Activated CD8-positive, alpha-beta memory T cell treated with anti-CD3 and anti-CD28 coated beads, Interleukin-2, amount 50 U/mL, for 1 hour (primary cell): ENCODE measurements around the gene STOML1.
"Not testable (repeated sequence)": the region's sequence is repeated elsewhere in the genome, so short reads cannot be mapped to it uniquely, and the experiment has no call there.

Source experiments
- DNase-seq: peaks from one replicate; pipeline ENCODE4 v3.0.0-alpha.2; 2020; ENCODE audit errors: extremely low read depth

The STOML1 gene

GRCh38 chr15:73960472-73961070, 31.5 kb downstream of the STOML1 start:
- DNase-seq = not testable (repeated sequence)

DNA sequence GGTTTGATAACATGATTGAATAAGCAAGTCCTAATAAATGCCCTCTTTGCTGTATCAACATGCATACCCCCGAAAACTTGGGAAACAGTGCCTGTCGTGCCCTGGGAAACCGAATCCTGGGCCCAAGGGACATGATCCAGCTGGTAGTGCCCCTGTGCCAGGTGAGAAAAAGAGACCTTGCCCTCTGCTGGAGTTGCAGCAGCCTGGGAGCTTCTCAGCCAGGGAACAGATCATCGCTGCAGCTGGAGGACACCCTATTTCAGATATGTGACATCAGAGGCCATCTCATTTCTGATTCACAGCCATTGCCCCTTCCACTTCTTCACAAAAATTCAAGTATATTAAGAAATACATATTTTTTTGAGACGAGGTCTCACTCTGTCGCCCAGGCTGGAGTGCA, 32.3 kb downstream of the STOML1 start:
- DNase-seq = no peak

DNA sequence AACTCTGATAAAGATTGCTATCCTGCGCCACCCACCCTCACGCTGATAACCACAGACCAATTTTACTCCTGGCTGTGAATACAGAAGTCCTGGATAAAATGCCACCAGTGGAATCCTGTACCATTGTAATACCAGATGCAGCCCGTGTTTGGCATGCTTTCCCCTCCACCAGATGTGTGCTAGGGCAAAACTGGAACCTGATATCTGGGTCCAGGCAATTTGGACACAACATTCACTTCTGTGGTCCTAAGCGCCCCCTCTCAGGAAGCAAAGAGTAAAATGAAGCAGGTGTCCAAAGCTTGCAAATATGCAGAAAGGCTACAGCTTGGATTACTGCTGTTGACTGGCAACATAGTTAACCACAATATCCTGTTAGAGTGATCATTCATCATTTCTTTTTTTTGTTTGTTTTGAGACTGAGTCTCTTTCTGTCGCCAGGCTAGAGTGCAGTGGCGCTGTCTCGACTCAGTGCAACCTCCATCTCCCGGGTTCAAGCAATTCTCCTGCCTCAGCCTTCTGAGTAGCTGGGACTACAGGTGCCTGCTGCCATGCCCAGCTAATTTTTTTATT, 33.0 kb downstream of the STOML1 start:
- no peak for DNase-seq

DNA sequence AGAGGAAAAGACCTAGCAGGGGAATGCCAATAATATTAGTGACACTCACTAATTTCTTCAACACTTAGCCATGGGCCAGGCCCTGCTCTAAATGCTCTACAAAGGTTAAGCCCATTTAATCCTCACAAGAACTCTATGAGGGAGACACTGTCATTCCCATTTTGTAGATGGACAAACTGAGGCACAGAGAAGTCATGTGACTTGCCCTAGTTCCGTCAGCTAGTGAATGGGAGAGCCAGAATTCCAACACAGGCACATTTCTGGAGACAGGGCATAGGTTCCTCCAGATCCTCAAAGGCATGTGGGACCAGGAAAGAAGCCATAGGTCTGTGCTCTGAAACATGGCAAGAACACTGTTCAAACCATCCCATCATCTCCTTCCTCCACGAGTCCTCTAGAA, 34.3 kb downstream of the STOML1 start:
- DNase-seq = no peak

- no peak for DNase-seq
These were observed 34.8 kb downstream of the STOML1 start for GRCh38 chr15:73957276-73957675.

GRCh38 chr15:73956743-73957135, 35.4 kb downstream of the STOML1 start:
- no peak for DNase-seq

GRCh38 chr15:73955861-73956742, 36.0 kb downstream of the STOML1 start:
- no peak for DNase-seq

GRCh38 chr15:73955326-73955725, 36.8 kb downstream of the STOML1 start:
- DNase-seq = no peak

- DNase-seq = no peak
These were observed 37.6 kb downstream of the STOML1 start for GRCh38 chr15:73954188-73955145.

DNA sequence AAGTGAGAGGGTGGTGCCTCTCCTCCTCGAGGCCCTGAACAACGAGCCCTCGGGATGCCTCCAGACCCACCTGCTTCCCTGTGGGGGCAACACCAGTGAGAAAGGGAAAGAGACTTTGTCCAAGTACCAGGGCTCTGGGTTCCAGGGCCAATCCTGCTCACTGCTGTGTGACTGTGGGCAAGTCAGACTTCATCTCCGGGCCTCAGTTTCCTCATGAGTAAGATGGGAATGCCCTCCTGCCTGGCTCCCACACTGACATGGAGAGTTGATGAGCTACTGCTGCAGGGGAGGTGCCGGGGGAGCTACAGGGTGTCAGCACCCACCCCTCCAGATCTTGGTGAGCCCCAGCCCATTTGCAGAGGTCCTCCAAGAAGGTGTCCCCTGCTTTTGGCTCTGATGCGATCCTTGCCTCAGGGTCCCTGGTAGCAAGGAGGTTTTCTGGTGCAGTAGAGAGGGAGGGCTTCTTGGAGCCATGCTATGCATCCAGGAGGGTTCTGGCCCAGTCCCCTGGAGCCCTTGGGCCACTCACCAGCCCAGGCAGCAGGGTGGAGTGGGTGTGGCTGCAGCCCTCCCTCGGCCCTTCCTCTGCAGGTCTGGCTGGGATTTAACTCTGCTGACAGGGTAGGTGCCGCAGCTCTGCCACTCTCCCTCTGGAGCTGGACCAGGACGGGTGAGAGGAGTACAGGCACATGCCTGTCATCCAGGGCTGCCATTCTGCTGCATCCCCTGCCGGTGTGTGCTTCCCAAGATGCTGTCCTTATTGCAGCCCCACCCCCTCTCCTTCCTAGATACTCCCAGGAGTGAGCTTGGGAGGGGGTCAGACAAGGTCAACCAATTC, 39.0 kb downstream of the STOML1 start:
- no peak for DNase-seq

DNA sequence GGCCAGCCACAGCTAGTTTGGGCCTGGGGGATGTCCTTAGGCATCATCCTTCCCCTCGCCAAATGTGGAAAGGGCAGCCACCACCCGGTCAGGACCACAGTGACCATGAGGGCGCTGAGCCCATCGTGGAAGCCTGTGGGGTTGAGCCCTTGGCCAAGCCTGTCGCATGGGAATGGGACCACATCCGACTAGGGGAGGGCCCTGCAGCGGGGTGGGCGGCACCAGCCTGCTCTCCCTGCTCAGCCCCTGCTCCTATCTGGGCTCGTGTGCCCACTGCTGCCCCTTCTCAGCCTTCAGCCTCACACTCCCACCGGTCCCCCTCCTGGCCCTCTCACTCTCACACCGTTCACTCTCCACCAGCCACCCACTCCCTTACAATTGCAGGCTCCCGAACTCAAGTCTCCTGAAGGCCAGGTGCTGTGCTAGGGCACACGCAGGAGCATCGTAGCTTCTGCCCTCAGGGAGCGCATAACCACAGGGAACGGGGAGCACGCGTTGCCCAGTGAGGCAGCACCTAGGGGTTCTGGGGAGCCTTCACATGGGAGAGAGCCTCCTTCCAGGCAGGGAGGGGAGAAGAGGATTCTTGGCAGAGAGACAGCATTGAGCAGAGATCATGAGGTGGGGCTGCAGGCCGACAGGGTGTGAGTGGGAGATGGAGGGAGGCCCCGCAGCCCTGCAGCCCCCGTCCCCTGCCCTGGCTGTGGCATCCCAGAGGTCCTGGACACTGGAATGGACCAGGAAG, 39.8 kb downstream of the STOML1 start:
- DNase-seq = no peak

DNA sequence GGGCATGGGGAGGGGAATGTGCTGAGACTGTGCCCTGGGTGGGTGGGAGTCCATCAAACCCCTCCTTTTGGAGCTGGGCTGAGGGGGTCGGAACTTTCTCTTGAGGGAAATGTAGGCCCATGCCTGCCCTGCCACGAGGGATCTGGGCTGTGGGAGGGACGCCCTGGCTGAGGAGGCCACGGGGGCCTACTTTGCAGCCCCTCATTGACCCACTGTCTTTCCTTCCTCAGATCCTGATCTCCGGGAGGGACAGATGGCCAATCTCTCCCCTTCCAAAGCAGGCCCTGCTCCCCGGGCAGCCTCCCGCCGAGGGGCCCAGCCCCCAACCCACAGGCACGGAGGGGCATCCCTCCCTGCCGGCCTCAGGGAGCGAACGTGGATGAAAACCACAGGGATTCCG, 40.5 kb downstream of the STOML1 start:
- no peak for DNase-seq

- DNase-seq = no peak
These were observed 41.1 kb downstream of the STOML1 start for GRCh38 chr15:73950831-73951561.

DNA sequence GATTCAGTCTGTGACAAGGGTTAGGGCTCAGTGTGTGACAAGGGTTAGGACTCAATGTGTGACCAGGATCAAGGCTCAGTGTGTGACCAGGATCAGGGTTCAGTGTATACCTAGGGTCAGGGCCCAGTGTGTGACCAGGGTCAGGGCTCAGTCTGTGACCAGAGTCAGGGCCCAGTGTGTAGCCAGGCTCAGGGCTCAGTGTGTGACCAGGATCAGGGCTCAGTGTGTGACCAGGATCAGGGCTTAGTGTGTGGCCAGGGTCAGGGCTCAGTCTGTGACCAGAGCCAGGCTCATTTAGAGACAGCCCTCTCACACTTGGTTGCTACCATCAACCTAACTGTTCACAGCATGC, 41.6 kb downstream of the STOML1 start:
- DNase-seq = no peak

DNA sequence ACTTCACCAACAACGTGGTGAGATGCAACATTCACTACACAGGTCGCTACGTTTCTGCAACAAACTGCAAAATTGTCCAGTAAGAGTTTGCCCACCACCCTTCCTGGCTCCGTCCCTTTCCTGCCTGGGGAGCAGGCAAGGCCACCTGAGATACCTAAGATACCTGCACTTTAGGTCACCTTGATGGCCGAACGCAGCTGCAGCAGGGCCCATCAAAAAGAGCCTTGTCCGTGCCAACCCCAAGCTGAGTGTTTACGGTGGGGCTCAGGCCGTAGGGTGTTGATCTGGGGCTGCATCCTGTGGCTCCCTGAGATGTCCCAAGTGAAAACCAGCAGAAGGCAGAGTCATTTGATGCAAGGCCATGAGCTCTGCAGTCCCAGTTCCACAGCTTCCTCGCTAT, 42.6 kb downstream of the STOML1 start:
- no peak for DNase-seq

GRCh38 chr15:73948982-73949381, 43.1 kb downstream of the STOML1 start:
- DNase-seq = no peak

DNA sequence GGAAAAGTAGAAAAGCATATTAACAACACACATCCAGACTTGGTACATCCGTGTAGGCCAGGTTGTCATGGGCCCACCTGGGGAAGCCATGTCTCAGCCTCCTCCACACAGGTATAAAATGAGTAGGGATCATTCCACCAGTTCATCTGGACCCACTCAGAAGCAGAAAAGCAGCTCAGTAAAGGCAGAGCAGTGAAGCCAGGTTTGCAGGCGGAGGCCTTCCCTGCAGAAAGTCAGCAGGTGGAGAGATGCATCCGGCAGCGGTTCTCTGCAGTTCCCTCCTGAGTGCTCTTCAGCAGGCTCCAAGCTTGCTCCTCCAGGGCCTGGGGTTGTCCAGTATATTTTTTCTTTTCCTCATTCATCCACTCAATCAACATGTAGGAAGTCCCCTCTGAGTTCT, 43.7 kb downstream of the STOML1 start:
- no peak for DNase-seq

DNA sequence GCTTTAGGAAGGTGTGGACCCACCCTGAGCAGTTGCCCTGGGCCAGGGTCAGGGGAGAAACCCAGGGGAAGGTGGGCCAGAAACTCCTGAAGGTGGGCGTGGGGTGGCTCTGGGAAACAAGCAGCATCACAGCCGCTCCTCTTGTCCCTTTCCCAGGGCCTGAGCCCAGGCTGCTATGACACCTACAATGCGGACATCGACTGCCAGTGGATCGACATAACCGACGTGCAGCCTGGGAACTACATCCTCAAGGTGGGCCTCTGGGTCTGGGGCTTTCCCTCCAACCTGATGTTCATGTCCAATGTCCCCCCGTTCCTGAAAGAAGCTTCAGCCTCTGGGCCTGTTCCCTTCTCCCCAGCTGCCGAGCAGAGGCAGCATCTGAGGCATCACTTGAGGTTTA, 44.4 kb downstream of the STOML1 start:
- no peak for DNase-seq

GRCh38 chr15:73946795-73947370, 45.2 kb downstream of the STOML1 start:
- DNase-seq = no peak
